ENCODE data around the gene FBXW5. TPM values are rescaled to one million over a fixed set of nuclear protein-coding genes. Genes with fewer than 3 reads are reported as not detected.

Gene FBXW5
- total and polyA plus RNA-seq, 9 of the 15 experiments (the other 6 are each of a cell fraction or from before 2014, with no cell fraction given), result 0.21 to 128 (median 37.0) TPM

GRCh38 chr9:136927343-136928271, 16.9 kb downstream of the FBXW5 start (continued):
- TF ChIP-seq HDAC1 (IDR thresholded peaks at IDR 0.05) (peak in 1 of 2 experiments; percentile 38; a peak in 1 of 4 replicates), POLR2AphosphoS2 (IDR thresholded peaks at IDR 0.05; ENCODE audit: low read length) (0 out of 2 replicates have a peak, but pooled peaks have one; percentile 59), C11orf30 (IDR thresholded peaks at IDR 0.05; ENCODE audit: low read depth) (peak; percentile 67), MCM2 (IDR thresholded peaks at IDR 0.05; ENCODE audit: low read depth) (no peak), SMARCA4 (IDR thresholded peaks at IDR 0.05) (0 out of 2 replicates have a peak, but pooled peaks have one; percentile 21), SUPT5H (IDR thresholded peaks at IDR 0.05) (peak; percentile 22; the same call in 1 of the 2 replicates), TBL1XR1 (IDR thresholded peaks at IDR 0.05; ENCODE audit: low read length in 2 of 2) (no peak), DPF2 (IDR thresholded peaks at IDR 0.05) (peak; percentile 30; the same call in 1 of the 2 replicates), PRPF4 (IDR thresholded peaks at IDR 0.05; ENCODE audit: insufficient read depth, low read depth, low read length, poor library complexity, severe bottlenecking) (no peak), ZNF561 (CRISPR knock-in tag; conservative IDR thresholded peaks at IDR 0.05) (no peak), KLF13 (tag; IDR thresholded peaks at IDR 0.05; ENCODE audit: borderline replicate concordance, low read depth) (no peak)
- TF ChIP-seq, protein P1, sequence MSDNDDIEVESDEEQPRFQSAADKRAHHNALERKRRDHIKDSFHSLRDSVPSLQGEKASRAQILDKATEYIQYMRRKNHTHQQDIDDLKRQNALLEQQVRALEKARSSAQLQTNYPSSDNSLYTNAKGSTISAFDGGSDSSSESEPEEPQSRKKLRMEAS (CRISPR knock-in tag; IDR thresholded peaks at IDR 0.05), result peak; percentile 74

Measured in K562 (cell line).